Erythroblast (primary cell): ENCODE data around the gene GAS2L1.
A peak's percentile ranks its signal among the peaks of the same experiment; 100 is the strongest.

Source experiments
- DNase-seq, 2 experiments: peaks; one replicate each; lab custom pipeline; 2025; lab: John Stamatoyannopoulos, UW
- GATA1 ChIP-seq: IDR thresholded peaks from 2 replicates; pipeline ENCODE4 v1.6.1; 2011; ENCODE audit warnings: low read depth, mild to moderate bottlenecking, control low read depth, low read length, moderate library complexity
- POLR2A ChIP-seq: IDR thresholded peaks from 2 replicates; pipeline ENCODE4 v1.6.1; 2011; ENCODE audit warnings: mild to moderate bottlenecking, low read length

The GAS2L1 gene

DNA sequence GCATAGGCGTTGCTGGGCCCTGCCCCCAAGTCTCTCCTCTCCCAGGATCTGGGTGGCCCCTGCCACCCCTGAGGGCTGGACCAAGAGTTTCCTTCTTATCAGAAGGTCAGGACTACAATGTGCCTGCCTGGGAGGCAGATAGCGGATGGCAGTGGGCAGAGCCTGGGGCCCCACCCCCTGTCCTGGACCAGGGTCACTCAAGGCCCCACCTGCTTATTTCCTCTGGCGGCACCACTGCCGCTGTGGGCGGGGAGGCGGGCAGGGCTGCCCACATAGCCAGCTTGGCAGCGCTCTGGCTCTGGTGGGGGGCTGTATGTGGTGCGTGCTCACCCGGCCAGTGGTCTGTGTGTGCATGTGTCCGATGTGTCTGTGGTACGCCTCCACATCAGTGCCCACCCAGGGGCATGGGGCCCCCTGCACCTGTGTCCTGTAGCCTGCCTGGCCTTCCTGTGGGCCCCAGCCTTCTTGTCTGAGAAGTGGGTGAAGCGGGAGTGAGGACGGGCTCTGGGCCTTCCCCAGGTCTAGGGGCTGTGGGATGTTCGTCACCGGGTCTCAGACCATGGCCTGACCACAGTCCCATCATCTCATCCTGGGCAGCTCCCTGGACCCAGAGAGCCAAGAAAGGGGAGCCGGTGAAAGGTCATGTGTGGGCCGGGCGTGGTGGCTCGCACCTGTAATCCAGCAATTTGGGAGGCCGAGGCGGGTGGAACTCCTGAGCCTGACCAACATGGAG is 3.0 kb downstream of the GAS2L1 start:
- DNase-seq, result peak; percentile 91 to 98
- TF ChIP-seq POLR2A, result peak; percentile 36
- TF ChIP-seq GATA1, result peak; percentile 89

DNA sequence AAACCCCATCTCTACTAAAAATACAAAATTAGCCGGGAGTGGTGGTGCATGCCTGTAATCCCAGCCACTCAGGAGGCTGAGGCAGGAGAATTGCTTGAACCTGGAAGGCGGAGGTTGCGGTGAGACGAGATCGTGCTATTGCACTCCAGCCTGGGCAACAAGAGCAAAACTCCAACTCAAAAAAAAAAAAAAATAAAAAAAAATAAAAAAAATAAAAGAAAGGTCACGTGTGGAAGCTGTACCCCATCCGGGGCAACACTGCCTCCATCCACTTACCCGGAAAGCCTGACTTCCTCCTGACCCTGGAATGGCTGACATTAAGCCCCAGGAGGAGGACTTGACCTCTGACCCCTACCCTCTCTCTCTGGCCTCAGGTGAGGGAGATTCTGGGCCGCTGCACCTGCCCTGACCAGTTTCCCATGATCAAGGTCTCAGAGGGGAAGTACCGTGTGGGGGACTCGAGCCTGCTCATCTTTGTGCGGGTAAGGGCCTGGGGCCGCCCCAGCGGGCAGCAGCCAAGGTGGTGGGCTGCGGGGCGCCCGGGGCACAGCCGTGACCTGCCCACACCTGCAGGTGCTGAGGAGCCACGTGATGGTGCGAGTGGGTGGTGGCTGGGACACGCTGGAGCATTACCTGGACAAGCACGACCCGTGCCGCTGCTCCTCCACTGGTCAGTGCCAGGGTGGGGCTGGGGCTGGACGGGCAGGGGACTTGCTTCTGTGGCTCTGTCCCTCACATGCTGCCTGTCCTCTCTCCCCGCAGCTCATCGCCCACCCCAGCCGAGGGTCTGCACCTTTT is 3.8 kb downstream of the GAS2L1 start:
- peak in 1 of 2 experiments; percentile 45 for DNase-seq
- TF ChIP-seq POLR2A (no peak), GATA1 (no peak)

DNA sequence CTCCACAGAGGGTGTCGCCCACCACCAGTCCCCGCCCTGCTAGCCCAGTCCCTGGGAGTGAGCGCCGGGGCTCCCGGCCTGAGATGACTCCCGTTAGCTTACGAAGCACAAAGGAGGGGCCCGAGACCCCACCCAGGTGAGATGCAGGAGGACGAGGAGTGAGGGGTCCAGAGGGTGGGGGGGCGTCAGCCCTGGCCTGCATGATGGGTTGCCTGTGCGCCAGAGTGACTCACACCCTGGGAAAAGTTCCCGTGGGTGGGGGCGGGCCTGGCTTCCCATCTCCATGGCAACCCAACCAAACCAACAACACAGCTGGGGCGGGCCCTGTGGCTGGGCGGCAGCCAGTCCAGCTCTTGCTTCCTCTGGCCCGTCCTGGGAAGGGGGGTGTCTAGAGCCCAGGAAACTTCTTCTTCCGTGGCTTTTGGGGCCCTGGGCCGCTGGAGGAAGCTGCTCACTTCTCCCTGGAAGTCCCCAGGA is 4.5 kb downstream of the GAS2L1 start:
- peak; percentile 92 to 95 for DNase-seq
- TF ChIP-seq GATA1 (no peak), POLR2A (no peak)

- no peak for DNase-seq
- TF ChIP-seq GATA1 (no peak), POLR2A (no peak)
Measured at GRCh38 chr22:29311464-29312217, 5.2 kb downstream of the GAS2L1 start.

- TF ChIP-seq POLR2A (no peak), GATA1 (no peak)
- peak in 1 of 2 experiments; percentile 37 for DNase-seq
Measured at GRCh38 chr22:29312218-29313125, 6.0 kb downstream of the GAS2L1 start.

- DNase-seq, result peak; percentile 86 to 88
- TF ChIP-seq POLR2A (peak; percentile 42), GATA1 (no peak)
Measured at GRCh38 chr22:29313126-29313575, 6.7 kb downstream of the GAS2L1 start.

- no peak for TF ChIP-seq POLR2A
- no peak for TF ChIP-seq GATA1
- peak; percentile 32 to 33 for DNase-seq
Measured at GRCh38 chr22:29313576-29314466, 7.4 kb downstream of the GAS2L1 start.

DNA sequence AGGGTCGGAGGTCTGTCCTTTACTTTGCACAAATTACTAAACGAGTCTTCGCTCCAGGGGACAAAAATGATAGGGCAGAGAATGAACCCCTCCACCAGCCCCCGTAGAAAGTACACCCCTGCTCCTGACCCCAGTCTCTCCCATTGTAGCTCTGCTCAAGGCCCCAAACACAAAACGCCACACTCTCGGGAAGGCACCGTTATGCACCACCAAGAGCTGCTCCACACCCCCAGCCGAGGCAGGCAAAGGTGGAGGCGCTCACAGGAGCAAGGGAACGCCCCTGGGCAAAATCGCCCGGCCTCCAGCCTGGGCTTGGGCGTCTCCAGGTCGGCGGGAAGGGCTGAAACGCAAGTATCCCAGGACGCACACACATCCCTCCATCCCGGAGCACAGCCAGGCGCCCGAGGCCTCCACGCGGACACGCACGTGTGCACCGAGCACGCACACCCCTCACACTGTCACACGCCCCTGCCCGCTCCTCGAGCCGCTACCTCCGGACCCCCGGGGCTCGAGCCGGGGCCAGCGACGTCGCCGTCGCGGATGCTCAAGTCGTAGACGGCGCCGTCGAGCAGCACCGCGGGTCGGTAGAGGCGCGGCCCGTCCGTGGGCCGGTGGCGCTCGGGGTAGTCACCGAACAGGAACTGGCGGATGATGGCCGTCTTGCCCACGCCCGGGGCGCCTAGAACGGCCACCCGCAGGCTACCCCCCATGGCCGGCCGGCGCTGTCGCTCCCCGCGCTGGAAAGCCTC is 8.3 kb downstream of the GAS2L1 start:
- TF ChIP-seq POLR2A (no peak), GATA1 (no peak)
- peak; percentile 45 for DNase-seq

DNA sequence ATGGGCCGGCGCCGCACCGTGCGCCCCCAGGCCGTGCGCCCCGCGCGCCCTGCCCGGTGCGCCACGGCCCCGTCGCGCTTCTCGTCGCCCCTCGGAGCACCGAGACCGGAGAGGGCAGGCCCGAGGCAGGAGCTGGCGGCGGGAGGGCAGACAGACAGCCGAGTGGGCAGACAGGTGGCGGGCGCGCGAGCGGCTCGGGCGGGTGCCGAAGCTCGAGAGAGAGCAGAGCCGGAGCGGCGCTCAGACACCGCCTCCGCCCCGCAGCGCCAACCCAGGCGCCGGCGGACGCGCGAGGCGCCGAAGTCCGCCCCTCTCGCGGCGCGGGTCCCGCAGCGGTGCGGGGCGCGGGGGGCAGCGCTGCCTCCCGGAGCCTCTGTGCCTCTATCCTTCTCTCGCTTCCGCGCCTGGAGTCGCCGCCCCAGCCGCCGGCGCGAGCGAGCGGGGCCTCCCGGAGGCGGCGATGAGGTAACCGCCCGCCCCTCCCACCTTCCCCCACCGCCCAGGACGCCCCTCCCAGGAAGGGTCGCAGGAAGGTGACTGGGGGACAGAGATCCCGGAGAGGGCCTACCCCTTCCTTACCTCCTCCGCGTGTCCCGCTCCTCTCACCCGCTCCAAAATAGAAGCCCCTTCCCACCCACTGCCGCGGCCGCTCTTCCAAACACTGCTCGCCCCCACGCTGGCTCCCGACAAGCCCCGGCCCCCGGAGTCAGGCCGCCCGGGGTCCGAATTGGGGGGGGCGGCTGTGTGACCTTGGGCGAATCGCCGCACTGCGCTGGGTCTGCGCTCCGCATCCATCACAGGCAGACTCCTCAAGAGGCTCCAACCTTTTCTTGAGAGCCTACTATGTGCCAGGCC is 9.1 kb downstream of the GAS2L1 start, which contains the start of gene RASL10A:
RASL10A (minus strand) TSS at position 412 of the 855 bp plus-strand sequence. CDS start 451 bp downstream, outside the sequence.
- DNase-seq, result peak; percentile 39 to 41
- TF ChIP-seq POLR2A (no peak), GATA1 (no peak)
